GM21381 (cell line): Measurements from ENCODE around the gene KCNT1.

Experiments
- ATAC-seq: cut with Tn5 transposase; IDR thresholded peaks from one replicate; pipeline ENCODE4 v1.9.1; 2021; ENCODE audit warnings: mild to moderate bottlenecking, moderate library complexity; ENCODE audit not compliant: unreplicated experiment

KCNT1 gene

DNA sequence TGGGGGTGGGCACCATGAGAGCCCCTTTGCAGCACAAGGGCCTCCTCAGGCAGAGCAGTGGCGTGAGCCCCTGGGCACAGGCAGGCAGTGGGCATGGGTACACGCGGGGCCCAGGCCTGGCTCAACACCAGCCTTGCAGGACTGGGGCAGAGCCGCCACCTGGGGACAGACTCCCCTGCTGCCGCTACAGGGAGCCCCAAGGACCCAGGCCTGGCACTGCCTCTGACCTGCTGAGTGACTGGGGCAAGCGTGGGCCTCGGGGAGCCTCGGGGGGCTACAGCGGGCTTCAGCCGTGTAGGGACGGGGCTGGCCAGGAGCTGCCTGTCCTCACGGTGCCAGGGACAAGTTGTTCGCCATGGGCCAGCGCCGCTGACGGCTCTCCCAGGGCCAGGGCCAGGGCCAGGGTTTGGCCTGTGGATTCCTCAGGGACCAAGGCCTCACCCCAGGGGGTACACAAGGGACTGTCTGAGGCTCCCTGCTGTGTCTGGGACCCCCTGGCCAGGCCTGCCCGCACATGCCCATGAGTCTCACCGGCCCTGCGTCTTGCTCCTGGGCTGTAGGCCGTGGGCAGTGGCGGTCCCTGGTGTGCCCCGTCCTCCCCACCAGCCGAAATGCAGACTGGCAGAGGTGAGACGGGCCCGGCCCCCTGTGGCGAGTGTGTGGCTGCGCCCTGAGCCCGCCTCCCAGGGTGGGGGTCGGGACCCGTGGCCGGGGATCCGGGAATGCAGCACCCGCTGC lies 42.5 kb downstream of the KCNT1 start:
- ATAC-seq = no peak

DNA sequence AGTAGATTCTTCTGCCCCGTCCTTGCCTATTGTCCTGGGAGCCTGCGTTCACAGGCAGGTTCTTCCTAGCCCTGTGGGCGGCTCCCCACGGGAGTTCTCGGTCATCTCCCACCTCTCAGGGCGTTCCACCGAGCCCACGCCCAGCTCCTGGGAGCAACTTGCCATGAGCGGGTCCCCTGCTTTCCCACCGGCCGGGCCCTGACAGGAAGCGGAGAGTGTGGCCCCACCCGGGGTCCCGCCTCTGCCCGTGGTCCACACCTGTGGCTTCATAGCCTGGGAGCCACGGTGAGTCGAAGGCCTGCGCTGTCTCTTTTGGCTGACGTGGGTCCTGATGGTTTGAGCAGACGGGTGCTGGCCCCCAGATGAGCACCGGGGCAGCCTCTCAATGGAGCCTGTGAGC lies 43.2 kb downstream of the KCNT1 start:
- ATAC-seq = no peak

DNA sequence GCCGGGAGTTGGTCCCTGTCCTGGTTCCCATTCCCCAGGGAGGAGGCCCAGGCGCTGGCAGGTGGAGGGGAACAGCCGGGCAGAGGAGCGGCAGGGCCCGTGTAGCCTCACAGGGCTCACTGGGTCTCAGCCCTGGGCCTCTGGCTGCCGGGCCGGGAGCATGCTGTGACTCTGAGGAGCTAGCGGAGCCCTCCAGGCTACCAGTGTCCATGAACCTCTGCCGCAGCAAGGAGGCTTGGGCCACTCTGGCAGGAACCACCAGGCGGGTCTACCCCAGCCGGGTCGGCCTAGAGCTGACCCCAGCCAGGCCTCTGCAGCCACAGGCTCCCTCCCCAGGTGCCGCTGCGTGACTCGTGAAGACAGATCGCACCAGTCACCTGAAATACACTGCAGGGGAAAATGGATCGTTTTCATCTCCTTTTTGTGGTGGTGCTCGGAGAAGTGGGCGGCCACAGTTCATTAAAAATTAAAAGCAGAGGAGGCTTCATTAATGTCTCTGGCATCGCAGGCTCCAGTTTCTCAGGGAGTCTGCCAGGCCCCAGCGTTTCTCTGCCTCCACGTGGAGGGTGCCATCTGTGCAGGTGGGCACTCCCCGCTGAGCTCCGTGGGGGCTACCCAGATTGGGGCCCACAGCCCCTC lies 43.8 kb downstream of the KCNT1 start:
- no peak for ATAC-seq

DNA sequence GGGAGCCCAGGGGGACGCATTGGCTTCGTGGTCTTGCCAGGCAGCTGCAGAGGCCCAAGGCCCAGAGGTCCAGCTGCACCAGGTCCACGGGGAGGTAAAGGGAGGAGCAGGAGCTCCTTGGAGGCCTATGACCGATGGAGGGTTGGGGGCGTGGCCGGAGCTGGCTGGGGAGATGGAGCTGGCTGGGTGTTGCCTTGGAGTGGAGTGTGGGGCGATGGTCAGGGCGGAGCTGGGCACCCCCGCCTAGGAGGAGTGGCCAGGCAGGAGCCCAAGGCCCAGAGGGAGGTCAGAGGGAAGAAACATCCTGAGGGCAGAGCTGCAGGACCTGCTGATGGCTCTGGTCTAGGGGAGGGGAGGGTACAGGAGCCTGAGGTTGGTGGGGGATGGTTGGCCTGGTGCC lies 44.6 kb downstream of the KCNT1 start:
- ATAC-seq = no peak

DNA sequence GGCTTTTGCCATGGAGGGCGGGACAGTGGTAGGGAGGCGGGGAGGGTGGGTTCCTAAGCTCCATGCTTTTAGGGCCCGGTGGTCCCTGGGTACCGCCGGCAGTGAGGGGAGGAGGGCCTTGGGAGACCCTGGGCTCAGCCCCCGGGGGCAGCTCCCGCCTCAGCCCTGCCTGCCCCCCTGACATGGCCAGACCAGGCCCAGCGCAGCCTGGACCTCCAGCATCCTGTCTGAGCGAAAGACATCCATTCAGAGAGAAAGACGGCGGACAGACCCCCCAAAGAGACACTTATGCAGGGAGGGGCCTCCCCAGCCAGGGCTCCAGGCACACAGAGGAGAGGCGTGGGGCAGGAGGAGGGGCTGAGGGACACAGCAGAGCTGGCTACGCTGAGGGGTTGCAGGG lies 45.3 kb downstream of the KCNT1 start:
- ATAC-seq = no peak

DNA sequence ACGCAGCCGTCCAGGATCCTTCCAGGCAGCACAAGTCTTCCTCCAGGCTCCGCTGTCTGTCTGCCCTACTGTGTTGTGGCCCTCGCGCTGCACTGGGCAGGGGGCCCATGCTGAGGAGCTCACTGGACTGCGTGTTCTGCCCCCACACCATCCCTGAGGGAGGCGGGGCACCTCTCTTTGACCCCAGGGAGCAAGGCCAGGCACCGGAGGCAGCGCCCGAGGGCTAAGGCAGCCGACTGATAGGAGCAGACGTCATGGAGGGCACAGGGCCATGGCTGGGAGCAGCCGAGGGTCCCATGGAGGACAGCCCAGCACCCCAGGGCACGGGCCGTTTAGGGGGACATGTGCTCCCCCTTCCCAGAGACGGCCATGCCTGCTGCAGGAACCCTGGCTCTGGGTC lies 46.7 kb downstream of the KCNT1 start:
- no peak for ATAC-seq

DNA sequence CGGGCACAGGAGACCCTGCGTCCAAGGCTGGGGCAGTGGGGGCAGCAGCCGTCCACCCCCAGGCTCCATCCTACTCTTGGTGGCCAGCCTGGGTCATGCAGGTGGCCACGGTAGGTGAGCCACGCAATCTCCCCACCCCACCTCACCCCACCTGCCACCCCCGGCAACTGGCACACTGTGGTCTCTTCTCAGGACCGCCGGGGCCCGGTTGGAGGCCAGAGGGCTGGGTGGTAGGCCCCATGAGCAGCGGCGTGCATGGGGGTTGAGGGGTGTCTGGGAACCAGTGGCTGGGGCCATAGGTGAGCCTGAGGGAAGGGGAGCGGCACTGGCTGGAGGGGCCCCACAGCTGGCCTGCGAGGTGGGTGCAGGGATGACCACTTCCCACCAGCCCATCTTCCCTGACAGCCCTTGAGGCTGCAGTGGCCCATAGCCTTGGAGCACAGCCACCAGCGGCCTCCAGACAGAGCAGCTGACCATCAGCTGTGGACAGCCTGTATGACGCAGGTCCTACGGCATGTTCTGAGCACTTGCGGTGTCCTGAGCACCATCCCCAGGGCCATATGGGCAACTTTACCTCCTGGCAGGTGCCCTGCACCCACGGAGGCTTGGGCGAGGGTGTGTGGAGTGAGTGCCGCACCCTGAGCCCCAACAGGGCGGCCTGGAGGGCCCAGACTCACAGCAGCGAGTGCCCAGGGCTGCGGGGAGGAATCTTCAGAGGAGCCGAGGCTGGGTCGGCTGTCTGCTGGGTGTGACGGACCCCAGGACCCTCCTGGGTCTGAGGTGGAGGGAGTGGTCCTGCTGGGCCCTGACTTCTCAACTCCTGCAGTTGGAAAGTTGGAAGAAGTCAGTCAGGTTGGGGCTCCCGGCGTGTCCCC lies 47.4 kb downstream of the KCNT1 start:
- ATAC-seq = no peak

DNA sequence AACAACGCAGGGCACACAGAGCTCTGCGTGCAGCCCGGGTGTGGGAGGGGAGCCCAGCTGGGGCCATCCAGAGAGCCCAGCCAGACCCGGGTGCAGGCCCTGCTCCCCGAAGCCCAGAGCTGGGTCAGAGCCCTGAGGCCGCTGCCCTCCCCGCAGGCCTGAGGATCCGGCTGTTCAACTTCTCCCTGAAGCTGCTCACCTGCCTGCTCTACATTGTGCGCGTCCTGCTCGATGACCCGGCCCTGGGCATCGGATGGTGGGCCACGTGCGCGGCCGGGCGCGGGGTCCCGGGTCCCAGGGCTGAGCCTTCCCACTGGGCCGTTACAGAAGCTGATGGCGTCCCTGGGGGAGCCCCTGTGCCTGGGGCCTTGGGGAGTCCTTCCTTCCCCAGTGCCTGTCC lies 48.8 kb downstream of the KCNT1 start:
- ATAC-seq = no peak

DNA sequence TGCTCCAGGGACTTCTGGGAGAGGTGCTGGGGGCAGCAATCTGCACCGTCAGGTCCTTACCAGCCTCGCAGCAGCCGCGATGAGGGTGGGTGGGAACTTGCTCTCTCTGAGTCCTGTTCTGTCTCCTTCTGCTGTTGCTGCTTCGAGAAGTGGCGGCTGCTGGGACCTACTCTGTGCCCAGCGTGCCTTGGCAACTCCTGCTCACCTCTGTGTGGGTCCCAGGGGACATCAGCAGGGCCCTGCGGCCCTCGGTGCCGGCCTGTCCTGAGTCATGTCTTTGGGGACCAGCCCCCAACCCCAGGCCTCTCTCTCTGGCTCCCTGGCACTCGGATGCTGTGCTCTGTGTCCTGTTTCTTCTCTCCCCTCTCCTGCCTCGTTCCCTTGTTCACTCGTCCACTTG lies 49.5 kb downstream of the KCNT1 start:
- no peak for ATAC-seq

DNA sequence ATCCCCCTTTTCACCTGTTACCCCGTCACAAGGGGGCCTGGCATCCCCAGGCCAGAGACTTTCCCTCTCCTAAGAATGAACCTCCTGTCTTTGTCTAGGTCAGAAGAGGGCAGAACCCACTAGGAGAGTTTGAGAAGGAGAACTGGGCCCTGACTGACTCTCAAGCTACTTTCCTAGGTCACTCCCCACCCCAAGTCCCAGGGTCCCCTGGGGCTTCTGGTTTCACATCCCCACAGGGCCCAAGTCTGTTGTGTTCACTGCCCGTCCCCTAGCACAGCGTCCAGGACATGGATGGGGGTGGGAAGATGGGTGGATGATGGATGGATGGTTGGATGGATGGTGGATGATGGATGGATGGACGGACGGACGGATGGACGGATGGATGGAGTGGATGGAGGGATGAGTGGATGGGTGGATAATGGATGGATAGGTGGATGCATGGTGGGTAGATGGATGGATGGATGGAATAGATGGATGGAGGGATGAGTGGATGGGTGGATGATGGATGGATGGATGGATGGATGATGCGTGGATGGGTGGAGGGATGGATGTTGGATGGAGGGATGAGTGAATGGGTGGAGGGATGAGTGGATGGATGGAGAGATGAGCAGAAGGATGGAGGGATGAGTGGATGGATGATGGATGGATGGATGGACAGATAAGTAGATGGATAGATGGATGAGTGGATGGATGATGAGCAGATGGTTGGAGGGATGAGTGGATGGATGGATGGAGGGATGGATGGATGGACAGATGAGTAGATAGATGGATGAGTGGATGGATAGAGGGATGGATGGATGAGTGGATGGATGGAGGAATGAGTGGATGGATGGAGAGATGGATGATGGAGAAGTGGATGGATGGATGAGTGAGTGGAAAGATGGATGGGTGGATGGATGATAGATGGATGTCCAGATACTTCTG lies 50.6 kb downstream of the KCNT1 start:
- no peak for ATAC-seq

DNA sequence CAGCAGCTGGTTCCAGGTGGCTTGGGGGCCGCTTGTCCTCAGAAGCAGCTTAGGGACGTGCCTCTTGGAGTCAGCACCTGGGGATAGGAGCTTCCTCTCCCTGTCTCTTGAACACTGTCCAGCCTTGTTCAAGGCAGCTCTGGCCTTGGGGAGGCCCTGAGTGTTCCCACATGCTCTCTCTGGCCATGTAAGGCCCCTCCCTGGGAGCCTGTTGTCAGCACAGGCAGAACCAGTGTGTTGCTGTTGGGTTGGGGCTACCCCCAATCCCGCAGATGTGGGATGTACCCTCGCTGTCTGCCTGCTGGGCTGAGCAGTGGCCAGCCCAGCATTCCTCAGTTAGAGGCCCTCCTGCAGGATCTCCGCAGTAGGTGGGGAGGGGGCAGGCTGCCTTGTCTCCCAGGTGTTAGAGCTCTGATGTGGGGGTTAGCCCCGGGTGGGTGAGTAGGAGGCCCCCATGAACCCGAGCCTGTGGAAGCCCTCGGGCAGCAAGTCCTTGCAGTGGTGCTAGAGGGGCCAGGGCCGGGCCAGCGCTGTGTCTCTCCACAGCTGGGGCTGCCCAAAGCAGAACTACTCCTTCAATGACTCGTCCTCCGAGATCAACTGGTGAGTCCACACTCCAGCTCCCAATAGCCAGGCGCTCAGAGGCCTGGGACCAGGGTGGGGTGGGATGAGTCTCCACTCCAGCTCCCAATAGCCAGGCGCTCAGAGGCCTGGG lies 51.6 kb downstream of the KCNT1 start:
- ATAC-seq = no peak

DNA sequence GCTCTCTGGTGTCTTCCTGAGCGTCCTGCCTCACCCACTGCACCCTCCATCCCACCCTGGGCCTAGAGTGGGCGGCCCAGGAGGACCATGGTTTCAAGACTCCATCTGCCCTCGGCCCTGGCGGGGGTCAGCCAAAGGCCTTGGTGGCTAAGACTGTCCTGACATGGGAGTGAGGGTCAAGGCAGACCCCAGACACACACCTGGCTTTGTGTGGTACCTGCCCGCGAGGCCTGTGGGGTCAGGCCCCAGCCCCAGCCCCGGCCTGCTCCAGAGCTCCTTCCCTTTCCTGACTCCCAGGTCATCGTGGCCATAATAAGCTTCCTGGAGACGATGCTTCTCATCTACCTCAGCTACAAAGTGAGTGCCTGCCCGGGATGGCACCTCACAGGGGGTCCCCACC lies 54.6 kb downstream of the KCNT1 start:
- no peak for ATAC-seq

DNA sequence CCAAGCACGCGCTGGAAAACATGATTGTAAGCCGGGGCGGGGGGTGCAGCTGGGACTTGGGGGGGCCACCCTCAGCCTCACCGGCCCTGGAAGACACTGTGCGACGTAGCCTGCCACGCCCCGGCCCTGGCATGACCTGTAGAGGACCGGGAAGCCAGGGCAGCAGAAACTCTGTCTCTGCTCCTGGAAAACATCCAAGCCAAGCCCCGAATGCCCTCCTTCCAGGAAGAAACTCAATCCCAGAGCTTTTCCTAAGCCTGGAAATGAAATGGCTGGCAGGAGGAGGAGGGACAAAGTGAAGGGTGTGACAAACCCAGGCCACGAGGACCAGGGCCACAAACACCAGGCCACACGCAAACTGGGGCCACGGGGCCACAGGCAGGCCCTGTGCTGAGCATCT lies 55.4 kb downstream of the KCNT1 start:
- no peak for ATAC-seq

DNA sequence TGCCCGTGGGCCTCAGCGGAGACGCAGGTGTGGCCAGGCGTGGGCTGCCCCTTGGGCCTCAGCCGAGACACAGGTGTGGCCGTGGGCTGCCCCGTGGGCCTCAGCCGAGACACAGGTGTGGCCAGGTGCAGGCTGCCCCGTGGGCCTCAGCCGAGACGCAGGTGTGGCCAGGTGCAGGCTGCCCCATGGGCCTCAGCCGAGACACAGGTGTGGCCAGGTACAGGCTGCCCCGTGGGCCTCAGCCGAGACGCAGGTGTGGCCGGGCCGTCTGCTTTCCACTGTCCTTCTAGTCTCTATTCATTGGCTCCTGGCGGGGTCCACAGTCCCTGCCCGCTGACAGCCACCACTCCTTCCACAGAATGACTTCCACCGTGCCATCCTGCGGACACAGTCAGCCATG lies 56.1 kb downstream of the KCNT1 start:
- no peak for ATAC-seq

DNA sequence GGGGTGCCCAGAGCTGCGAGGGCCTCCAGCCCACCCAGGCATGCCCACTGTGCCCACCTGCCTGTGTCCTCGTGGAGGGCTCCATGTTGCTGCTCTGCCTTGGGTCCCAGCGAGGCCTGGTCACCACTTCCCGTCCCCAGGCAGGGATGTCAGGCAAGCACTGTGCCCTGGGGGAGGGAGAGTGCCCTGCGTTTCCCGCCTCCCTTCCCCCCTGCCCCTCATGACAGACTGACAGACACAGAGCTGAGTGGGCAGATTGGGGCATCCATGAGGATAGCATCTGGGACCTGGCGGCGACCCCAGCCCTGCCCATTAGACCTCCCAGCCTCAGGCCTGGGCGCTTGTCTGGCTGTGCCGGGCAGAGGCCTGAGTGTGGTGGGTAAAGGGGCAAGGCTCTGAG lies 56.9 kb downstream of the KCNT1 start:
- no peak for ATAC-seq

DNA sequence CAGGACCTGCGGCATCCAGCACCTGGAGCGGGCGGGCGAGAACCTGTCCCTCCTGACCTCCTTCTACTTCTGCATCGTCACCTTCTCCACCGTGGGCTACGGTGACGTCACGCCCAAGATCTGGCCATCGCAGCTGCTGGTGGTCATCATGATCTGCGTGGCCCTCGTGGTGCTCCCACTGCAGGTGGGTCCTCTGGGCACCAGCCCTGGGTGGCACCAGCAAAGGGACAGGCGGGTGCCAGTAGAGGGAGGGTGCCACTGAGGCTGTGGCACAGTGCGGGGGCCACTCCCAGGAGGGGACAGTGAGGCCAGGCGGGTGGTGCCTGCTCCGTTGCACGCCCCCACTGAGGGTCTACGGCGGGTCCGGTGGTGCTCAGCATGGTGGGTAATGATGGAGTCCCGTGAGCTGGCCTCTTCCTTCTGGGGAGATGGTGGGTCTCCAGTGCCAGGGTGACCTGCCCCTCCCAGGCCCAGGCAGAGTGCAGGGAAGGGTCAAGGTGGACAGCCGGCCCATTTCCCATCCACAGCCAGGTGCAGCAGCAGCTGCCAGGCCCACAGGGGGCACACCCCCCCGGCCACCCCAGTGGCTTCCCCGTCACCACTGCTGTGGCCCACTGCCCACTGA lies 57.8 kb downstream of the KCNT1 start:
- no peak for ATAC-seq

DNA sequence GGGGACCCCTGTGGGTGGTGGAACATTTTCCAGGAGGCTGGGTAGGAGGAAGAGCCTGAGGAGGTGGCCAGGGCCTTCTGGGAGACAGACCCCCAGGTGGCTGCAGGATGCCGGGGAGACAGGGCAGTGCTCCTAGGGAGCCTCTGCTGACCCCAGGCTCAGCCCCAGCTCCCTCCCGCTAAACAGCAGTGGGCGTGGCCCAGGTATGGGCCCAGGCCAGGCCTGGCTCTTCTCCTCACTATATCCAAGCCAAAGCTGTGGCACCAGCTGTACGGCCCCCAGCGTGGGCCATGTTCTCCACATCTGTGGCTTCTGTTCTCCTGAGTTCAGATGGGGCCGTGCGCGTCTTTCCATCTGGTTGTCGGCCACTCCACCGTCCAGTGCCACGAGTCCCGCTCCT lies 58.5 kb downstream of the KCNT1 start:
- ATAC-seq = no peak

DNA sequence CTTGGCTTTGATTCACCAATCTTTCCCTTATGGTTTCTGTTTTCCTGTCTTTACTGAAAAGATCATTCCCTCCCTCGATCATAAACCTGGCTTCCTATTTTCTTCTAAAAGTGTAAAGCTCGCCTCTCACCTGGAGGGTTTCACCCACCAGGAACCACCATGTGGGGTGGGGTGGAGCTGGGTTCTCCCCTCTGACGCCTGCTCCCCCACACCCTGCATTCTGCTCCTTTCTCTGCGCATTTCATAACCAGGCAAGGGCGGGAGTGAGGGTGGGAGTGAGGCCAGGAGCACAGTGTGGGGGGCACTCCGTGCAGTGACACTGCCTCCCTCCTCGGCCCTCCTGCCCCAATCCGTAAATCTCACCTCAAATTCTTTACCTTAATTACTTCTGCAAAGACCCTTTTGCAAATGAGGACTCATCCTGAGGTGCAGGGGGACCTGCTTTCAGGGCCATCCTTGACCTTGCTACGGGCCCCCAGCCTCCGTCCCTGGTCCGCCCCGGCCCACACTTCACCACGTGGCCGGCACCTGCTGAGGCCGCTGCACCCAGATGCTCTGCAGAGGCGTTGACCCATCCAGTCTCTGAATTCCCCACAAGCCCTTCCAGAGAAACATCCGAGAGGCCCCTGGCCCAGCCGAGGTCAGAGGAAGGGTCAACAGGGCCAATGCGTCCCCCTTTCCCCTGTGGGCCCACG lies 59.3 kb downstream of the KCNT1 start:
- ATAC-seq = no peak

DNA sequence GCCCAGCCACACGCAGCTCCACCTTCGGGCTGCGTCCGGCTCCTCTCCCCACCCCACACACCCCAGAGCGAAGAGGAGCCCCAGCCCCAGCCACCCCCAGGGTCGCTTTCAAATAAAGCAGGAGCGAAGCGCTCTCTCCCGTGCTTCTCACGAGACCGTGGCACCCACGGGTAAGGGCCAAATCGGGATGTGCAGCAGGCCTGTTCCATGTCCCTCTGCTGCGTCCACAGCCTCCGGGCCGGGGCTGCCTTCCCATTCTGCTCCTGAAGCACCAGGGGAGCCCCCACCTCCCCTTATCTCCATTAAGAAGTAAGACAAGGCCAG lies 59.8 kb downstream of the KCNT1 start:
- ATAC-seq = no peak
